ENCODE results near the gene PHACTR3.
A peak's percentile ranks its signal among the peaks of the same experiment; 100 is the strongest.

PHACTR3 gene

DNA sequence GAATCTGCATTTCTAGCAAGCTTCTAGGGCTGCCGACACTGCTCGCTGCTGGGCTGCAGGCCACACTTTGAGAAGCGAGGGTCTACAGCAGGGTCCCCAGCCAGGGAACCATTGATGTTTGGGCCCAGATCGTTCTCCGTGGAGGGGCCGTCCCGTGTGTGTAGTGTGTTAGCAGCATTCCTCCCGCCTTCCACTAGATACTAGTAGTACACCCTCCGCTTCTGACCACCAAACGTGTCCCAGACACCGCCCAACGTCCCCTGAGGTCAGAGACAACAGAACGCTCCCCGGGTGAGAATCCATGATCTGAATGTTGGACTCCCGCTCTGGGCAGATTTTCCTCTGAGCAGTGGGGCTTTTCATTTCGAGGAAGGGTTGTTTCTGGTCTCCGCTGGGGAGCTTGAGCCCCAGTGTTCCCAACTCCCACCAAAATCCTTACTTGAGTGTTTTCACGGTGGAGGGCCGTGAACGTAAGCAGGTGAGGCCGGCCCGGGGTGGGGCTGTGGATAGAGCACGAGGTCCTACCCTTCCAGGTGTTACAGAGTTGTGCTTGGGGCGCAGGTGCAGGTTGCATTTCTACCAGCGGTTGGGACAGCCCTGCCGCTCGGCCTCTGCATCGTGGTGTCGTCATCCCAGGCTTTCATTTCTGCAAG lies 204.5 kb downstream of the PHACTR3 start:
- peak; percentile 36 for DNase-seq (ENCODE audit: low spot score)
- Histone ChIP-seq H3K27ac (no peak overlapping the region), H3K4me3 (no peak overlapping the region)
- TF ChIP-seq, protein P1, sequence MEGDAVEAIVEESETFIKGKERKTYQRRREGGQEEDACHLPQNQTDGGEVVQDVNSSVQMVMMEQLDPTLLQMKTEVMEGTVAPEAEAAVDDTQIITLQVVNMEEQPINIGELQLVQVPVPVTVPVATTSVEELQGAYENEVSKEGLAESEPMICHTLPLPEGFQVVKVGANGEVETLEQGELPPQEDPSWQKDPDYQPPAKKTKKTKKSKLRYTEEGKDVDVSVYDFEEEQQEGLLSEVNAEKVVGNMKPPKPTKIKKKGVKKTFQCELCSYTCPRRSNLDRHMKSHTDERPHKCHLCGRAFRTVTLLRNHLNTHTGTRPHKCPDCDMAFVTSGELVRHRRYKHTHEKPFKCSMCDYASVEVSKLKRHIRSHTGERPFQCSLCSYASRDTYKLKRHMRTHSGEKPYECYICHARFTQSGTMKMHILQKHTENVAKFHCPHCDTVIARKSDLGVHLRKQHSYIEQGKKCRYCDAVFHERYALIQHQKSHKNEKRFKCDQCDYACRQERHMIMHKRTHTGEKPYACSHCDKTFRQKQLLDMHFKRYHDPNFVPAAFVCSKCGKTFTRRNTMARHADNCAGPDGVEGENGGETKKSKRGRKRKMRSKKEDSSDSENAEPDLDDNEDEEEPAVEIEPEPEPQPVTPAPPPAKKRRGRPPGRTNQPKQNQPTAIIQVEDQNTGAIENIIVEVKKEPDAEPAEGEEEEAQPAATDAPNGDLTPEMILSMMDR (IDR thresholded peaks at IDR 0.05) = no peak

DNA sequence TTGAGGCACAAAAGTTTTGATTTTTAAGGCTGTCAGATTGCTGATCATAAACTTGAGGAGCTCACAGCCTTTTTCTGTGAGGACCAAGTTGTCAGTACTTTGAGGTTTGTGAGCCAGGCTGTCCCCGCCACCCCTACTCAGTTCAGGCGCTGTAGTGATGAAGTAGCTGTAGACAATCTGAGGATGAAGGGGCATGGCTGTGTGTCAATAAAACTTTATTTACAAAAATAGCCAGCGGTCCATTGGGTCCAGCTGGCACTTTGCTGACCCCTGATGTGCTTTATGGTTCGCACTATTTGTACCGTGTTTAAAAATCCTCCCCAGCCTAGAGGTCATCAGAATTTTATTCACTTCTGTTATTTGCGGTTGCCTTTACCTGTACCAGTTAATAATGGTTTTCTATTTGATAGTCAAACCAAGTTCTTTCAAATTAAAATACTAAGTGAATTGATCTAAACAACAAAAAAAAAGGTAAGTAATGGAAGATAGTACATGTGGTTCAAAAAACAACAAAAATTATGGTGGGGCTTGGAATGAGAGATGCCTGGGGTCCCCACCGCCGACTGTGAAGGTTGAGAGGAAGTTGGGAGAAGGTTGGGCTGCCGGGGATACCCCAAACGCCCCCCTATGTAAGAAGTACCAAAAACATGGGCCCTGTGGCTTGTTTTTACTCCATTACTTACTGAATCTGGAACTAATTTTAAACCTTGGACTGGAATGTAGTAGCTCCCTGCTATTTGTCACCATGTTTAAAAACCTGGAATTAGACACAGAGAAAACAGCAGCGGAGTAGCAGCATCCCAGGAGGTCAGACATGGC lies 205.5 kb downstream of the PHACTR3 start:
- peak; percentile 28 for DNase-seq (ENCODE audit: low spot score)
- no peak overlapping the region for H3K27ac ChIP-seq
- TF ChIP-seq, protein P1 (IDR thresholded peaks at IDR 0.05) = no peak
- H3K4me3 ChIP-seq = no peak overlapping the region

GRCh38 chr20:59810449-59811187 lies 206.3 kb downstream of the PHACTR3 start:
- Histone ChIP-seq H3K27ac (no peak overlapping the region), H3K4me3 (no peak overlapping the region)
- TF ChIP-seq, protein P1 (IDR thresholded peaks at IDR 0.05) = no peak
- peak; percentile 33 for DNase-seq (ENCODE audit: low spot score)

DNA sequence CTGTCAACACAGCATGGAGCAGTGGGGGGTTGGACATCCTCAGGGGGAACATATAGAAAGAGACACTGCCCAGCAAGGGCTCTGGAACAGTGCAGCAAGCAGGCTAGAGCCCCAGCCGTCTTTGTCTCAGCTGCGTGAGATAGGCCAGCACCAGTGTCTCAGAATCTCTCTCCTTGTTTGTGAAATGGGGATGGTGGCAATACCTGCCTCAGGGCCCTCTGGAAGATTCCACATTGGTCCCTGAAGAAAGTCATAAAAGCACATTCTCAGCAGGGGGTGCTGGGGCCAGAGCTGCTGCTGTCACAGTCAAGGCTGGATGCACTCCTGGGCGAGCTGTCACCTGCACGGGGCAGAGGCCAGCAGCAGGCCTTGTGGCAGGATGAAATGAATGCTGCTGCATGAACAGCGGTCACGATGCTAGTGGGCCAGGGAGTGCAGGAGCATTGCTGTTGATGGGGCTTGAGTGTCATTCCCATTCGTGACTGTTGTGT lies 207.4 kb downstream of the PHACTR3 start:
- DNase-seq (ENCODE audit: low spot score) = peak; percentile 61
- TF ChIP-seq, protein P1 (IDR thresholded peaks at IDR 0.05) = no peak
- no peak overlapping the region for H3K27ac ChIP-seq
- H3K4me3 ChIP-seq = no peak overlapping the region

DNA sequence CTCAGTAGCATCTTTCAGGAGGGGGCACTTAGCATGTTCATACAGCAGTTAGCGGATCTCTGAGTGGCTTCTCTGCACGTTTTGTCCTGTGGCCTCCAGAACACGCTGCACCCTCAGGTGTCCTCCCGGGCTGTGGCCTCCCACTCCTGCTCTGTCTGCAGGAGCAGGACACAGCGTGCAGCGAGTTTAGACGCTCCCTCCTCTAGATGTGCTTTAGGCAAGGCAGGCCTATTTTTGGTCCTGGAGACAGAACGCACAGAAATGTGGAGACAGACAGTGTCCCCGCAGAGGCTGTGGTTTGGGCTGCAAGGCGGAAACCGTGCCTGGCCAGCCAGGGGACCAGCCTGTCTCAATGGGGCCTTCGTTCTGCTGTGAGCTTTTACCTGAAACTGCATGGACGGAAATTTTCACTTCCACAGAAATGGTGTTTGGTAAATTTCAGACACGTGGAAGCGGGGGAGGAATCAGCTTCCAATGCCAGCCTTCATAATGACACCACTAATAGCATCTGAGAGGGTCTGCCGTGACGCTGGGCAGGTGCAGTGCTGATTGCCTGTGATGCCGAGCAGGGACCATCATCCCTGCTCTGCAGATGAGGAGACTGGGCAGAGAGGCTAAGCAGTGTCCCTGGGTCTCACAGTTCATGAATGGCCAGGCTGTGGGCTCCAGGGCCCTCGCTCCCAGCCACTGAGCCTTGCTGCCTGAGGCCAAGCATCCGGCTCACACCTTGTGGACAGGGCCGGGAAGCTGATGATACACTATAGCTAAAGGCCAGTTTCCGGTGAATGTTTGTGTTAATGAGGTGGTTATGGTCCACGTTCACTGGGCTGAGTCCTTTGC lies 208.2 kb downstream of the PHACTR3 start:
- H3K4me3 ChIP-seq = no peak overlapping the region
- TF ChIP-seq, protein P1 (IDR thresholded peaks at IDR 0.05) = no peak
- DNase-seq (ENCODE audit: low spot score) = peak; percentile 45
- H3K27ac ChIP-seq = no peak overlapping the region

Measured in coronary artery (tissue), 2 donors.